Activated CD4-positive, alpha-beta T cell treated with anti-CD3 and anti-CD28 coated beads, Interleukin-2, amount 10 ng/mL, durations not matched to agents 24 days and 14 days (primary cell): ENCODE results near the gene GCNT2. TPM values are rescaled to one million over a fixed set of nuclear protein-coding genes. Genes with fewer than 3 reads are reported as not detected.
"Not testable (repeated sequence)": the region's sequence is repeated elsewhere in the genome, so short reads cannot be mapped to it uniquely, and the experiment has no call there.

Source experiments
- DNase-seq: peaks from one replicate; pipeline ENCODE4 v3.0.0; 2022
- H3K27ac Mint-ChIP-seq: one replicate; pipeline ENCODE4 v1.8.0; 2022; ENCODE audit warnings: mild to moderate bottlenecking, mixed read lengths
- H3K27me3 Mint-ChIP-seq: one replicate; pipeline ENCODE4 v1.8.0; 2022; ENCODE audit warnings: mixed read lengths
- H3K36me3 Mint-ChIP-seq: one replicate; pipeline ENCODE4 v1.8.0; 2022; ENCODE audit warnings: low read depth, mild to moderate bottlenecking, mixed read lengths
- H3K4me1 Mint-ChIP-seq: one replicate; pipeline ENCODE4 v1.8.0; 2021; ENCODE audit warnings: mixed read lengths
- H3K4me3 Mint-ChIP-seq: one replicate; pipeline ENCODE4 v1.8.0; 2022; ENCODE audit warnings: mild to moderate bottlenecking, moderate library complexity, mixed read lengths
- H3K9me3 Mint-ChIP-seq: one replicate; pipeline ENCODE4 v1.8.0; 2021; ENCODE audit warnings: mixed read lengths
- intact Hi-C: fragments of 100-400 bp; cut with micrococcal nuclease; formaldehyde crosslinking; loops from one replicate; pipeline ENCODE4 v1.15.1; 2023
- total RNA-seq: library from RNA; stranded (reverse); gene quantifications from 2 replicates; pipeline ENCODE4 v1.2.3, GENCODE V29; 2022

GCNT2 gene
- 1.9 and 2.5 TPM in 2 replicates for total RNA-seq

DNA sequence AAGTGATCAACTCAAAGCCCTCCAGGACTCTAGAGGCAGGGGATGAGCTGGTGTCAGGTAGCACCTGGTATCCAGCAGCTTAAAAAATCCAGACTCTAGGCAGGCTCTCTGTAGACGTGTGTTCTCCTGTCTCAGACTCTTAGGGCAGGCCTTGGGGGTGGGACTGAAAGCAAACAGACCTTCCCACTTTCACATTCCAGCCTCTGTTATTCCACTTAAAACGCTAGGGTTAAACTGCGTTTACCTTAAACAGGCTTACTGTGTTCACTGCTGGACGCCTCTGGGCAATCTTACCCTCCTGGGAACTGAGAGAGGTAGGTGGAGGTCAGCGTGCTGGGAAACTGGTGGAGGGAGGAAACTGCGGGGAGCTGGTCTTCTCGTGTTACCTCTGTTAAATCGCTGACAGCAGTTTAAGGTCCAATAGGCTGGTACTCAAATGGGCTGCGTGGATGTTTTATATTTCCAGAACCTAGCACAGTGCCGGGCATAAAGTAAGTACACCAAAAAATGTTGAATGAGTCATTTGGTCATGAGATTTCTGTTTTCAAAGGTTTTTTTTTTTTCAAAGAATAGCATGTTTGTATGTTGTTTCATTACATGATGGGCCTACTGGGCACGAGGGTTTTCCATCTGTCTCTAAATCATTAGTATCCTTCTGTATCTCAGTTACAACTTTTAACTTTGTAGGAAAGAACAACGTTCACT is at the start of gene GCNT2:
TSS of gene GCNT2 (plus strand) at position 248 of the 705 bp plus-strand sequence. CDS start 7,561 bp downstream, outside the sequence.
- Mint-ChIP-seq H3K4me3 (no peak within 1 kb of the TSS), H3K27ac (no peak within 1 kb of the TSS), H3K27me3 (no peaks in the 10 kb centered on the region), H3K4me1 (peaks cover 9% of the 10 kb centered on the region), H3K9me3 (no peaks in the 10 kb centered on the region), H3K36me3 (no peaks in the 10 kb centered on the region)
- no peak for DNase-seq
- intact Hi-C loops = no loop called here

DNA sequence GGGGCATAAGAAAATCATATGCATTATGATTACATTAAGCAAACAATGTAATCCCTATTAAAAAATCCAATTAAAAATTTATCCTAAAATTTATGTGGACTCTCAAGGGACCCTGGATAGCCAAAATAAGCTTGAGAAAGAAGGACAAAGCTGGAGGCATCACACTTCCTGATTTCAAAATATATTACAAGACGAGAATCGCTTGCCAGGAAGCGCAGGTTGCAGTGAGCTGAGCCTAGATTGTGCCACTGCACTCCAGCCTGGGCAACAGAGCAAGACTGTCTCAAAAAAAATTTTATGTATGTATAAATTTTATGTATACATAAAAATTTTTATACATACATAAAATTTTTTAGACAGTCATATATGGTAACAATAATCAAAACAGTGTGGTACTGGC is 48.5 kb upstream of the GCNT2 start:
- no peak overlapping the region for H3K4me3 Mint-ChIP-seq
- intact Hi-C loops = no loop called here
- no peaks in the 10 kb centered on the region for H3K4me1 Mint-ChIP-seq
- no peak overlapping the region for H3K27ac Mint-ChIP-seq
- peaks cover 10% of the 10 kb centered on the region for H3K27me3 Mint-ChIP-seq
- H3K9me3 Mint-ChIP-seq = no peaks in the 10 kb centered on the region
- DNase-seq = no peak
- no peaks in the 10 kb centered on the region for H3K36me3 Mint-ChIP-seq

DNA sequence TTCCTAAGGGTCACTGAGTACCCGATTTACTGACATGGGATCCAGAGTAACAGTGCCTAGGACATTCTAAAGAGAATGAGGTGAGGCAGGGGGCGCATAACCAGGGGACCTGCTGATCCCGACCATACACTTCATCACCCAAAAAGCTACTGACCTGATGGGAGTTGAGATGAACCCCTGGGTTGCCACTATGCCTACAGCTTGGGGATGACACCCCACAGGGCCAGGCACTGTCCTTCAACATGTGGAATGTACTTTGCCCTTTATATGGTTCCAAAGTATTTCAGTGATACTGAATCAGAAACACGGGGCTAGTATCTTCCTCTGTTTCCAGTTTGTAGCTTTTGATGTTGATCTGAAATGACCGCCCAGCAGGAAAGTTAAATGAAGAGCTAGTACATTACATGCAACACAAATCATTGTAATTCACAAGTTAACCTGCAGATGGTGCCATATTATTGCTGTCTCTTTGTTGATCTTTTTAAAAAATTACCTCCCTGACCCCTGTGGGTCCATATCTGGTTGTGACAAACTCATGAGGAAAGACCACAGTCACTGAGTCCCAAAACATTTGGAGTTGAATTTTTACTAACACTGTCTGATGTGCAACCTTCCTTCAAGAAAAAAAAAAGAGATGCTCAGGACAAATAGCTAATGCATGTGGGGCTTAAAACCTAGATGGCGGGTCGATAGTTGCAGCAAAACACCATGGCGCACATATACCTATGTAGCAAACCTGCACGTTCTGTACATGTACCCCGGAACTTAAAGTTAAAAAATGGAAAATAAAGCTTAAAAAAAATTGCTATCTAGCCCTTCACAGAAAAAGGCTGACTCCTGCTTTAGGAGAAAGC is 42.7 kb upstream of the GCNT2 start:
- Mint-ChIP-seq H3K4me1 (peaks cover 3% of the 10 kb centered on the region), H3K36me3 (no peaks in the 10 kb centered on the region), H3K27ac (no peak overlapping the region), H3K9me3 (no peaks in the 10 kb centered on the region), H3K4me3 (no peak overlapping the region), H3K27me3 (peaks cover 8% of the 10 kb centered on the region)
- intact Hi-C loops = loop anchor here (1.0 to 2.0 kb wide), 2 partner anchors 323 to 592 kb away; no protein-coding TSS in a partner anchor
- DNase-seq = peak; percentile 72

DNA sequence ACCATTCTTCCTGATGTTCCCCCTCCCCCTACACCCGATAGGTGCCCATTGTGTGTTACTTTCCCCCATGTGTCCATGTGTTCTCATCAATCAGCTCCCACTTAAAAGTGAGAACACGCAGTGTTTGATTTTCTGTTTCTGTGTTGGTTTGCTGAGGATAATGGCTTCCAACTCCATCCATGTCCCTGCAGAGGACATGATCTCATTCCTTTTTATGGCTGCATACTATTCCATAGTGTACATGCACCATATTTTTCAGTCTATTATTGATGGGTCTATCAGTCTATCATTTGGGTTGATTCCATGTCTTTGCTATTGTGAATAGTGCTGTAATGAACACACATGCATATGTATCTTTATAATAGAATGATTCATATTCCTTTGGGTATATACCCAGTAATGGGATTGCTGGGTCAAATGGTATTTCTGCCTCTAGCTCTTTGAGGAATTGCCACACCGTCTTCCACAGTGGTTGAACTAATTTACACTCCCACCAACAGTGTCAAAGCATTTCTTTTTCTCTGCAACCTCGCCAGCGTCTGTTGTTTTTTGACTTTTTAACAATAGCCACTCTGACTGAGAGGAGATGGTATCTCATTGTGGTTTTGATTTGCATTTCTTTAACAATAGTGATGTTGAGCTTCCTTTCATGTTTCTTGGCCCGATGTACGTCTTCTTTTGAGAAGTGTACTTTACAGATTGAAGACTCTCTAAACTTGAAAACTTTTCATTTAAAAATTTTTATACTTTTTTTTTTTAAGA is 41.0 kb upstream of the GCNT2 start:
- H3K4me3 Mint-ChIP-seq = no peak overlapping the region
- H3K9me3 Mint-ChIP-seq = no peaks in the 10 kb centered on the region
- DNase-seq = no peak
- H3K36me3 Mint-ChIP-seq = no peaks in the 10 kb centered on the region
- intact Hi-C loops = loop anchor here (2.0 to 10.0 kb wide), 2 partner anchors 175 to 591 kb away; no protein-coding TSS in a partner anchor
- H3K27me3 Mint-ChIP-seq = peaks cover 5% of the 10 kb centered on the region
- peaks cover 3% of the 10 kb centered on the region for H3K4me1 Mint-ChIP-seq
- no peak overlapping the region for H3K27ac Mint-ChIP-seq

DNA sequence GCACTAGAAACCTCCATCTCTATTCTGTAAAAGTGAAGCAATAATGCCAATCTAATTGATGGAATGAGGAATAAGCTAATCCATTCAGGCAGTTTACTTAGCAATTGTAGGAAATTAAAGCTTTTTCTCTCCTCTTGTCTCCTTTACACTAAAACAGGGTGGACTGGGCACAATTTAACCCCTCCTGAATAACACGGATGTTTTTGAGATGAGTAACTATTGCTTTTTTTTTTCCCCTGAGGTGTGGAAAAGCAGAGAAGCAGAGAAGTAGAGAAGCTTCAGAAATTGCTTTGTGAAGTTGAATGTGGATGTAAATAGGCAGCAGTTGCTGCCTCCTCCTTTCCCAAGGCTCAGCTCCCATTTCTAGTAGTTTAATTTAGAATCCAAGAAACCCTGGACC is 40.0 kb upstream of the GCNT2 start:
- peaks cover 5% of the 10 kb centered on the region for H3K27me3 Mint-ChIP-seq
- no peak overlapping the region for H3K4me3 Mint-ChIP-seq
- H3K4me1 Mint-ChIP-seq = peaks cover 3% of the 10 kb centered on the region
- no peaks in the 10 kb centered on the region for H3K36me3 Mint-ChIP-seq
- DNase-seq = no peak
- no peaks in the 10 kb centered on the region for H3K9me3 Mint-ChIP-seq
- no peak overlapping the region for H3K27ac Mint-ChIP-seq
- intact Hi-C loops = loop anchor here (10.0 kb wide), 1 partner anchor 174 kb away; no protein-coding TSS in a partner anchor

DNA sequence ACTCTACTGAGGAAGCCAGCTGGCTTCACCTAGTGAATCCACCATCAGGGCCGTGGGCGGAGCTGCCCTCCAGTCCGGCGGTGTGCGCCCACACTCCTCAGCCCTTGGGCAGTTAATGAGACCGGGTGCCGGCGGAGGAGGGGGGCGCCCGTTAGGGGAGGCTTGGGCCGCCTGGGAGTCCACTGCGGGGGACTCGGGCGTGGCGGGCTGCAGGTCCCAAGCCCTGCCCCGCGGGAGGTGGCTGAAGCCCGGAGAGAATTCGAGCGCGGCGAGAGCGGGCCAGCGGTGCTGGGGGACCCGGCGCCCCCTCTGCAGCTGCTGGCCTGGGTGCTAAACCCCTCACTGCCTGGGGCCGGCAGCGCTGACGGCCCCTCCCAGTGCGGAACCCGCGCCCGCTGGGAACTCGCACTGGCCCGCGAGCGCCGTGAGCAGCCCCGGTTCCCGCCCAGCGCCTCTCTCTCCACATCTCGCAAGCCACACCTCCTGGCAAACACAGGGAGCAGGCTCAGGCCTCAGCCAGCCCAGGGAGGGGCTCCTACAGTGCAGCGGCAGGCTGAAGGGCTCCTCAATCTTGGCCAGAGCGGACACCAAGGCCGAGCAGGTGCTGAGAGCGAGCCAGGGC is 38.4 kb upstream of the GCNT2 start:
- no peak overlapping the region for H3K4me3 Mint-ChIP-seq
- no peaks in the 10 kb centered on the region for H3K36me3 Mint-ChIP-seq
- no peaks in the 10 kb centered on the region for H3K9me3 Mint-ChIP-seq
- H3K4me1 Mint-ChIP-seq = peaks cover 3% of the 10 kb centered on the region
- intact Hi-C loops = loop anchor here (10.0 kb wide), 1 partner anchor 172 kb away; no protein-coding TSS in a partner anchor
- no peak for DNase-seq
- no peak overlapping the region for H3K27ac Mint-ChIP-seq
- peaks cover 5% of the 10 kb centered on the region for H3K27me3 Mint-ChIP-seq

DNA sequence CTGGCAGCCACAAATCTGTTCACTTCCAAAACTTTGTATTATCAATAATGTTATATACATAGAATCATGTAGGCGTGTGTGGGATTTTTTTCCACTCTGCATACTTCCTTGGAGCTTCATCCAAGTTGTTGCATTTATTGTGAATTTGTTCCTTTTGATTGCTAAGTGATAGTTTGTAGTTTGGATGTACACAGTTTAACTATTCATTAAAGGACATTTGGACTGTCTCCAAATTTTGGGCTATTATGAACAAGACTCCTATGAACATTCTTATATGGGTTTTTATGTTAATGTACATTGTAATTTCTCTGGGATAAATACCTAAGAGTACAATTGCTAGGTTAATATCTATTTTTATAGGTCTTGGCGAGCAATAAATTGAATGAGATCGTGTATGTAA is 36.2 kb upstream of the GCNT2 start:
- Mint-ChIP-seq H3K4me1 (peaks cover 3% of the 10 kb centered on the region), H3K4me3 (no peak overlapping the region), H3K9me3 (no peaks in the 10 kb centered on the region), H3K36me3 (no peaks in the 10 kb centered on the region), H3K27me3 (peaks cover 5% of the 10 kb centered on the region), H3K27ac (no peak overlapping the region)
- no peak for DNase-seq
- intact Hi-C loops = loop anchor here (10.0 kb wide), 1 partner anchor 170 kb away; no protein-coding TSS in a partner anchor

DNA sequence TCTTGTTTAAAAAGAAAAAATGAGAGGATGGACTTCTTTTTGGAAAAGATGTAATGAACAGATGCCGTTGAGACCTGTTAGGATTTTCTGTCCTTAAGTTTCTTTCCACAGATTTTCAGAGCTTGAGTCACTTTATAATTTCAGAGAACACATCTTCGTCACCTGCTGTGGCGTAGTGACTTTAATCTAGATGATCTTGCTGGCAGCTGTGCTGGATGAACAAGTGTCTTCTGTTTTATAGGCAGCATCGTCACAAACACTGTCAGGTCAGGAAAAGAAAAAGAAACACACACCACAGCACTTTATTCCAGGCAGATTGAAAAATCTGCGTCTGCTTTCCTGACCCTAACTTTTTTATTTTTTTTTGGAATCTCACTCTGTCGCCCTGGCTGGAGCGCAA is 35.7 kb upstream of the GCNT2 start:
- H3K9me3 Mint-ChIP-seq = no peaks in the 10 kb centered on the region

DNA sequence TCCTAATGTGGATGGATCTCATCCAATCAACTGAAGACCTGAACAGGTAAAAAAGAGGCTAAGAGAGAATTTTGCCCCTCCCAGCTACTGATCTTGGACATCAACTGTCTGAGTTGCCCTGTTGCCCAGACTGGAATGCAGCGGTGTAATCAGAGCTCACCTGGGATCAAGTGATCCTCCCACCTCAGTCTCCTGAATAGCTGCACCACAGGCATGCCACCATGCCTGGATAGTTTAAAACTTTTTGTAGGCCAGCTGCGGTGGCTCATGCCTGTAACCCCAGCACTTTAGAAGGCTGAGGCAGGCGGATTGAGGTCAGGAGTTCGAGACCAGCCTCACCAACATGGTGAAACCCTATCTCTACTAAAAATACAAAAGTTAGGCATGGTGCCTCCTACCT is 34.9 kb upstream of the GCNT2 start:
- H3K9me3 Mint-ChIP-seq = no peaks in the 10 kb centered on the region
- no peak overlapping the region for H3K4me3 Mint-ChIP-seq
- H3K27me3 Mint-ChIP-seq = peaks cover 3% of the 10 kb centered on the region
- H3K4me1 Mint-ChIP-seq = no peaks in the 10 kb centered on the region
- DNase-seq = no peak
- no peaks in the 10 kb centered on the region for H3K36me3 Mint-ChIP-seq
- no peak overlapping the region for H3K27ac Mint-ChIP-seq
- intact Hi-C loops = loop anchor here (10.0 kb wide), 1 partner anchor 169 kb away; no protein-coding TSS in a partner anchor

More for the DNA sequence above, 35.7 kb upstream of the GCNT2 start:
- no peak for DNase-seq
- Mint-ChIP-seq H3K27ac (no peak overlapping the region), H3K36me3 (no peaks in the 10 kb centered on the region), H3K4me1 (no peaks in the 10 kb centered on the region), H3K4me3 (no peak overlapping the region), H3K27me3 (peaks cover 5% of the 10 kb centered on the region)
- intact Hi-C loops = loop anchor here (10.0 kb wide), 1 partner anchor 169 kb away; no protein-coding TSS in a partner anchor

DNA sequence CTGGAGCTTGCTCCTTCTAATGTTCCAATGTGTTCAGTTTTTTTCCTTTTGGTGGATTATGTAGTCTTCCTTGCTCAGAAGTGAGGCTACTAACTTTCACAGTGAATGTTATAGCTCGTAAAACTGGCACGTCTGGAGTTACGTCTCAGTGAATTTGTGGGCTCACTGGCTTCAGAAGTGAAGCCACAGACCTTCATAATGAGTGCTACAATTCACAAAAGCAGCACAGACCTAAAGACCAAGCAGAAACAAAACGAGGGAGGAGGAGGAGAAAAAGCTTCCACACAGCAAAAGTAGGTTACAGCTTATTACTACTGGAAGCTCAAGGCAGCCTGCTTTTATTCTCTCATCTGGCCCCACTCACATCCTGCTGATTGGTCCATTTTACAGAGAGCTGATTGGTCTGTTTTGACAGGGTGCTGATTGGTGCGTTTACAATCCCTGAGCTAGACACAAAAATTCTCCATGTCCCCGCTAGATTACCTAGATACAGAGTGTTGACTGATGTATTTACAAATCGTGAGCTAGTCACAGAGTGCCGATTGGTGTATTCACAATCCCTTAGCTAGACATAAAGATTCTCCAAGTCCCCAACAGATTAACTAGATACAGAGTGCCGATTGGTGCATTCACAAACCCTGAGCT is 34.1 kb upstream of the GCNT2 start:
- not testable (repeated sequence) for H3K36me3 Mint-ChIP-seq, H3K4me3 Mint-ChIP-seq, H3K4me1 Mint-ChIP-seq, DNase-seq, H3K9me3 Mint-ChIP-seq, H3K27ac Mint-ChIP-seq, H3K27me3 Mint-ChIP-seq
- intact Hi-C loops = loop anchor here (10.0 kb wide), 1 partner anchor 168 kb away; no protein-coding TSS in a partner anchor

DNA sequence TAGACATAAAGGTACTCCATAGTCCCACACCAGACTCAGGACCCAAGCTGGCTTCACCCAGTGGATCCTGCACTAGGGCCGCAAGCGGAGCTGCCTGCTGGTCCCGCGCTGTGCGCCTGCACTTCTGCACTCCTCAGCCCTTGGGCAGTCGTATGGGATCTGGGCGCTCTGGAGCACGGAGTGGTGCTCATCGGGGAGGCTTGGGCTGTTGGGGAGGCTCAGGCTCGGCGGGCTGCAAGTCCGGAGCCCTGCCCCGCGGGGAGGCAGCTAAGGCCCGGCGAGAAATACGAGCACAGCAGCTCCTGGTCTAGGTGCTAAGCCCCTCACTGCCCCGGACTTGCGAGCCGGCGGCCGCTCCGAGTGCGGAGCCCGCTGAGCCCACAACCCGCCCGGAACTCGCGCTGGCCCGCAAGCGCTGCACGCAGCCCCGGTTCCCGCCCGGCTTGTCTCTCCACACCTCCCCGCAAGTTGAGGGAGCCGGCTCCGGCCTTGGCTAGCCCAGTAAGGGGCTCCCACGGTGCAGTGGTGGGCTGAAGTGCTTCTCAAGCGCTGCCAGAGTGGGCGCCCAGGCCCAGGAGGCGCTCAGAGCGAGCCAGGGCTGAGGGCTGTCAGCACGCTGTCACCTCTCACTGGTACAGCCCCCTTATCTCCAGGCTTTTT is 33.4 kb upstream of the GCNT2 start:
- Mint-ChIP-seq H3K27ac (no peak overlapping the region), H3K36me3 (no peaks in the 10 kb centered on the region), H3K9me3 (no peaks in the 10 kb centered on the region), H3K4me1 (no peaks in the 10 kb centered on the region), H3K27me3 (peaks cover 3% of the 10 kb centered on the region), H3K4me3 (no peak overlapping the region)
- intact Hi-C loops = loop anchor here (10.0 kb wide), 1 partner anchor 167 kb away; no protein-coding TSS in a partner anchor
- DNase-seq = no peak

DNA sequence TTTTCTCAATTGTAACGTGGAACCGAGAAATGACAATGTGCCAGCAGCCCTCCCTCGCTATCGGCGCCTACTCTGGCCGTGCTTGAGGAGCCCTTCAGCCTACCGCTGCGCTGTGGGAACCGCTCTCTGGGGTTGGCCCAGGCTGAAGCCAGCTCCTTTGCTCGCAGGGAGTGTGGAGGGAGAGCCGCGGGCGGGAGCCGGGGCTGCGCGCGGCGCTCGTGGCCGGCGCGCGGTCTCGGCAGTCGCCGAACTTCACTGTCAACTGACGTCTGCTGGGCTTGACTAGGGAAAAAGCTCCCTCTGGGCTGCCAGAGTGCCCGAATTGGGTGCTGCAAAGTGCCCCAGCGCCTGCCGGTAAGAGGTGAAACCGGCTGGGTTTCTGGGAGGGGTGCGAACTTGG is 29.7 kb upstream of the GCNT2 start:
- intact Hi-C loops = no loop called here
- H3K27me3 Mint-ChIP-seq = peaks cover 17% of the 10 kb centered on the region
- no peaks in the 10 kb centered on the region for H3K9me3 Mint-ChIP-seq
- no peak for DNase-seq
- H3K27ac Mint-ChIP-seq = no peak overlapping the region
- no peaks in the 10 kb centered on the region for H3K4me1 Mint-ChIP-seq
- no peak overlapping the region for H3K4me3 Mint-ChIP-seq
- no peaks in the 10 kb centered on the region for H3K36me3 Mint-ChIP-seq
